Mononuclear cell (primary cell): ENCODE data around the gene AURKB. TPM values are rescaled to one million over a fixed set of nuclear protein-coding genes. Genes with fewer than 3 reads are reported as not detected.
"Not testable (repeated sequence)": the region's sequence is repeated elsewhere in the genome, so short reads cannot be mapped to it uniquely, and the experiment has no call there.

ENCODE experiments used
- H3K27me3 ChIP-seq: 2 replicates; pipeline ENCODE4 v1.6.0; 2011; ENCODE audit warnings: low read length, control low read depth; ENCODE audit not compliant: insufficient read depth
- H3K4me1 ChIP-seq: 2 replicates; pipeline ENCODE4 v1.5.1; 2011; ENCODE audit warnings: mild to moderate bottlenecking, low read length, control low read depth; ENCODE audit not compliant: insufficient read depth
- H3K4me3 ChIP-seq: 2 replicates; pipeline ENCODE4 v1.5.1; 2011; ENCODE audit warnings: mild to moderate bottlenecking, low read length, moderate library complexity
- H3K9me3 ChIP-seq: 2 replicates; pipeline ENCODE4 v1.5.1; 2011; ENCODE audit warnings: low read depth, mild to moderate bottlenecking, control low read depth, low read length
- total RNA-seq: library from RNA; depleted of rRNA; stranded (reverse); fragments of >200 nt; gene quantifications from one replicate; pipeline ENCODE4 v1.2.3, GENCODE V29; 2012

Gene AURKB
- total RNA-seq, 1 donor = 1.5 TPM

- not testable (repeated sequence) for H3K4me3 ChIP-seq, H3K9me3 ChIP-seq, H3K27me3 ChIP-seq
- peaks cover 21% of the 10 kb centered on the region for H3K4me1 ChIP-seq
Observed at GRCh38 chr17:8214000-8214399, 3.6 kb upstream of the AURKB start.

GRCh38 chr17:8212312-8213180 lies 2.2 kb upstream of the AURKB start:
- H3K4me3 ChIP-seq = no peak overlapping the region
- H3K4me1 ChIP-seq = peaks cover 26% of the 10 kb centered on the region
- no peaks in the 10 kb centered on the region for H3K9me3 ChIP-seq
- no peaks in the 10 kb centered on the region for H3K27me3 ChIP-seq

- H3K4me1 ChIP-seq = peaks cover 26% of the 10 kb centered on the region
- H3K27me3 ChIP-seq = no peaks in the 10 kb centered on the region
- peak overlapping the region; percentile 79 for H3K4me3 ChIP-seq
- no peaks in the 10 kb centered on the region for H3K9me3 ChIP-seq
Observed at GRCh38 chr17:8210761-8211458, 535 bp upstream of the AURKB start.

DNA sequence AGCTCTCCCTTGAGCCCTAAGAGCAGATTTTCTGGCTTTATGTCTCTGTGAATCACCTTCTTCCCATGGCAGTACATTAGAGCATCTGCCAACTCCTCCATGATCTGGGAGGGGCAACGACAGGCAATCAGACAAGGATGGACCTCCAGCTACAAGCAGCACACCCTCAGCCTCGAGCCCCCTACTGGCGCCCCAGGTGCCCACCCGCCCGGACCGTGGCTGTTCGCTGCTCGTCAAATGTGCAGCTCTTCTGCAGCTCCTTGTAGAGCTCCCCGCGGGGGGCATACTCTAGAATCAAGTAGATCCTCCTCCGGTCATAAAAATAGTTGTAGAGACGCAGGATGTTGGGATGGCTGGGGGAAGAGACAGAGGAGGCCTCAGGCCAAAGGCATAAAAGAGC lies 3.8 kb downstream of the AURKB start:
- Histone ChIP-seq H3K27me3 (no peaks in the 10 kb centered on the region), H3K4me3 (no peak overlapping the region), H3K9me3 (no peaks in the 10 kb centered on the region), H3K4me1 (peaks cover 26% of the 10 kb centered on the region)

GRCh38 chr17:8204761-8205555 lies 5.4 kb downstream of the AURKB start:
- H3K4me3 ChIP-seq = no peak overlapping the region
- H3K9me3 ChIP-seq = no peaks in the 10 kb centered on the region
- H3K4me1 ChIP-seq = peaks cover 21% of the 10 kb centered on the region
- no peaks in the 10 kb centered on the region for H3K27me3 ChIP-seq

GRCh38 chr17:8192070-8192815 lies 18.1 kb downstream of the AURKB start:
- H3K27me3 ChIP-seq = no peaks in the 10 kb centered on the region
- no peaks in the 10 kb centered on the region for H3K9me3 ChIP-seq
- H3K4me3 ChIP-seq = peak overlapping the region; percentile 16
- peaks cover 52% of the 10 kb centered on the region for H3K4me1 ChIP-seq

GRCh38 chr17:8190506-8190905 lies 19.9 kb downstream of the AURKB start:
- no peaks in the 10 kb centered on the region for H3K9me3 ChIP-seq
- peak overlapping the region; percentile 73 for H3K4me3 ChIP-seq
- H3K4me1 ChIP-seq = peaks cover 62% of the 10 kb centered on the region
- H3K27me3 ChIP-seq = no peaks in the 10 kb centered on the region

DNA sequence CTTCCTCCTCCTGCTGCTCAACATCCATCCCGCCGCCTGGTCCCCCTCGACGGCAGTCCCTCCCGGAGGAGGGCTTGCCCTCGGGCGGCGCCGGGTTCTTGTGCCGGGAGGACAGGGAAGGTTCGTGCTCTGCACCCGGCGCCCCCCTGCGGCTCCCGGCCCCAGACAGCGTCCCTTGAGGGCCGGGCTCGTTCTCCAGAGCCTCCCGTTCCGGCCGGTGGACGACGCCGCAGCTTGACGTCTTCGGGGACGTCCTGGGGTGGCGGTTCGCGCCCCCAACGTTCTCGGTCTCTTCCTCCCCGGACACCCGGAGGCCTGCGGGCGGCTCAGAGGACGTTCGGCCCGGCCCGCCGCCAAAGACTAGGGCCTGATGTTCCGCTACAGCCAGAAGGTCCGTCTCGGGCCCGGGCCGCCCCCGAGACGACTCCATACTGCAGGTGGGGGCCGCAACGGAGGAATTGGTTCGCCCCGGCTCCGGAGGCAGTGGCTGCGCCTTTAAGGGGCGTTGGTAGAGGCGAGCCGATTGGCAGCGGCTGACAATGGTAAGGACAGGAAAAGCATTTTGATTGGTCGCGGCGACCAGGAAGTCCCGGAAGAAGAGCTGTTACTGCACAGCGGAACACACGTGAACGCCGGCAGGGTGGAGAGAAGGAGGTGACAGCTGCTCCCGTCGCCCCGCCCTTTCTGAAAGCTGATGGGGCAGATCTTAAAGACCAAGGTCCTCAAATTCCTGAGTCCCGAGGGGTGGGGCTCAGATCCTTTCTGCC lies 20.5 kb downstream of the AURKB start, which contains the start of gene BORCS6:
BORCS6 (minus strand) TSS at position 470 of the 767 bp plus-strand sequence; CDS start at position 430, 40 bp downstream.
- H3K4me3 ChIP-seq = peak within 1 kb of the TSS; percentile 73

GRCh38 chr17:8189041-8189710 lies 21.2 kb downstream of the AURKB start:
- peaks cover 68% of the 10 kb centered on the region for H3K4me1 ChIP-seq
- H3K9me3 ChIP-seq = no peaks in the 10 kb centered on the region
- peak overlapping the region; percentile 73 for H3K4me3 ChIP-seq
- H3K27me3 ChIP-seq = no peaks in the 10 kb centered on the region

More for the DNA sequence above, 20.5 kb downstream of the AURKB start, which contains the start of gene BORCS6:
- peaks cover 66% of the 10 kb centered on the region for H3K4me1 ChIP-seq
- H3K9me3 ChIP-seq = no peaks in the 10 kb centered on the region
- no peaks in the 10 kb centered on the region for H3K27me3 ChIP-seq

DNA sequence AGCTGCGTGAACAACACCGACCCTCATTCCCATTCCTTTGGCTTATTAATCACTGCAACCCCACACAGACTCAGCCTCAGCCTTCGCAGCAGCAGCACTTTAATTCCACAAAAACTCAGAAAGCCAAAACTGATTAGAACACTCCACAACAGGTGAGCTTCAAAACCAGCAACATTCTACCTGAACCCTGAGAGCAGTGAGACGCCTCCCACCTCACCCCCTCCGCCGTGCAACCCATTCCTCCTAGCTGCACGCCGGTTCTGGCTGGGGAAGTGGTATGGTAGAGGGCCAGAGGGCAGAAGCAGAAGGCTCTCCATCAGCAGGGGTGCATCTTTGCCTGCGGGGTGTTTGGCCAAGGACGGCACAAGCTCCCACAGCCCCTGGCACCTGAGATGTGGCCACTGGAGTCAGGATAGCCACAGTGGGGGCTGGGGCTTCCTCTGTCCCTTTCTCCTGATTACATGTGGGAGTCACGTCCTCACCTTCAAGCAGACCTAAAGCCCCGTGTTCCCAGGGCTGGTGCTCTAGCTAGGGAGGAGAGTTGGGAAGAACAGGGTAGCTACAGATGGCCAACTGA lies 22.0 kb downstream of the AURKB start:
- no peaks in the 10 kb centered on the region for H3K27me3 ChIP-seq
- H3K9me3 ChIP-seq = no peaks in the 10 kb centered on the region
- H3K4me1 ChIP-seq = peaks cover 68% of the 10 kb centered on the region
- H3K4me3 ChIP-seq = peak overlapping the region; percentile 73

- Histone ChIP-seq H3K4me3 (peak overlapping the region; percentile 73), H3K9me3 (no peaks in the 10 kb centered on the region), H3K27me3 (no peaks in the 10 kb centered on the region), H3K4me1 (peaks cover 61% of the 10 kb centered on the region)
Observed at GRCh38 chr17:8187517-8188262, 22.7 kb downstream of the AURKB start.

GRCh38 chr17:8186787-8187516 lies 23.4 kb downstream of the AURKB start:
- H3K4me1 ChIP-seq = peaks cover 54% of the 10 kb centered on the region

More at GRCh38 chr17:8186787-8187516, 23.4 kb downstream of the AURKB start:
- Histone ChIP-seq H3K27me3 (no peaks in the 10 kb centered on the region), H3K9me3 (no peaks in the 10 kb centered on the region), H3K4me3 (peak overlapping the region; percentile 61)
